Activated CD8-positive, alpha-beta memory T cell treated with anti-CD3 and anti-CD28 coated beads, Interleukin-2, amount 50 U/mL, for 1 hour (primary cell): ENCODE measurements around the gene P4HTM.
A peak's percentile ranks its signal among the peaks of the same experiment; 100 is the strongest.

Experiments
- DNase-seq: peaks from one replicate; pipeline ENCODE4 v3.0.0-alpha.2; 2020; ENCODE audit errors: extremely low read depth

Gene P4HTM, protein sequence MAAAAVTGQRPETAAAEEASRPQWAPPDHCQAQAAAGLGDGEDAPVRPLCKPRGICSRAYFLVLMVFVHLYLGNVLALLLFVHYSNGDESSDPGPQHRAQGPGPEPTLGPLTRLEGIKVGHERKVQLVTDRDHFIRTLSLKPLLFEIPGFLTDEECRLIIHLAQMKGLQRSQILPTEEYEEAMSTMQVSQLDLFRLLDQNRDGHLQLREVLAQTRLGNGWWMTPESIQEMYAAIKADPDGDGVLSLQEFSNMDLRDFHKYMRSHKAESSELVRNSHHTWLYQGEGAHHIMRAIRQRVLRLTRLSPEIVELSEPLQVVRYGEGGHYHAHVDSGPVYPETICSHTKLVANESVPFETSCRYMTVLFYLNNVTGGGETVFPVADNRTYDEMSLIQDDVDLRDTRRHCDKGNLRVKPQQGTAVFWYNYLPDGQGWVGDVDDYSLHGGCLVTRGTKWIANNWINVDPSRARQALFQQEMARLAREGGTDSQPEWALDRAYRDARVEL

DNA sequence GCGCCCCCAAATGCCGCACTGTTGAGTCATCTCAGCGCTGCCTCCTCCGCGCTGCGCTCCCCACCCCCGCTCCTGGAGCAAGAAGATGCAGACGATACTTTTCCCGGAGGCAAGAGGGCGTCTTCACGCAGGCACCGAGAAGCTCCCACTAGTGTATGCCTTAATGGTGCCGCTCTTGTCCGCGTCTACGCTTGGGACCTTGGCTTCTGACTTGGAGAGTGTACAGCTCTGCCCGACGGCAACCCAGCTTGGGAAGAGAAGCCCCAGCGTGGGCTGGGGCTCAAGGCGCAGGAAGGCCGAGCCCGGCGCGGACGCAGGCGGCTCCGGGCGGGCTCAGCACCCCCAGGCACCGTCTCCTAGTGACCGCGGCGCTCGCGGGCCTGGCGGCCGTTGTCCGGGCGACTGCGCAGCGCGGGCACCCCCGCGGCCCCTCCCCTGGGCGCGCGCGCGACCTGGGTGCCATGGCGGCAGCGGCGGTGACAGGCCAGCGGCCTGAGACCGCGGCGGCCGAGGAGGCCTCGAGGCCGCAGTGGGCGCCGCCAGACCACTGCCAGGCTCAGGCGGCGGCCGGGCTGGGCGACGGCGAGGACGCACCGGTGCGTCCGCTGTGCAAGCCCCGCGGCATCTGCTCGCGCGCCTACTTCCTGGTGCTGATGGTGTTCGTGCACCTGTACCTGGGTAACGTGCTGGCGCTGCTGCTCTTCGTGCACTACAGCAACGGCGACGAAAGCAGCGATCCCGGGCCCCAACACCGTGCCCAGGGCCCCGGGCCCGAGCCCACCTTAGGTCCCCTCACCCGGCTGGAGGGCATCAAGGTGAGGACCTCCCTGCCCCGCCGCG is at the start of gene P4HTM:
Gene P4HTM, plus strand, starts transcription at position 446 of the 840 bp plus-strand sequence. Its CDS starts 16 bp downstream, at position 462.
- peak; percentile 71 for DNase-seq

DNA sequence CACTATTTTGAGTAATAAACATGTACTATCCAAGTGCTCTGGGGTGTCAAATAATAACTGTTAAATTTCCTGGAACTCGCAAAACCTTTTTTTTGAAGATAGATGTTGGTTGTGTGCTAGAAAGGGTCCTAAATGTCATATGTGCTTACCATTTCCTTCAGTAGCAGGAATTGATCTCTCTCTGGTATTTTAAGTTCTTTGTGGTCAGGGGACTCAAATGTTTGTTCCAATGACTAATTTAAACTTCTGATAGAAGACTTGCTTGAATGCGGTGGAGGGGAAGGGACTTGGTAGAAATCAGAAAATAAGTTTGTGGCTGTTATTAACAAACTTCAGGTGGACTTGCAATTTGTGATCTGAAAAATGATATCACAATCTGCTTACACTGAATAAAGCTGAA is 44.6 kb upstream of the P4HTM start:
- DNase-seq, result no peak

DNA sequence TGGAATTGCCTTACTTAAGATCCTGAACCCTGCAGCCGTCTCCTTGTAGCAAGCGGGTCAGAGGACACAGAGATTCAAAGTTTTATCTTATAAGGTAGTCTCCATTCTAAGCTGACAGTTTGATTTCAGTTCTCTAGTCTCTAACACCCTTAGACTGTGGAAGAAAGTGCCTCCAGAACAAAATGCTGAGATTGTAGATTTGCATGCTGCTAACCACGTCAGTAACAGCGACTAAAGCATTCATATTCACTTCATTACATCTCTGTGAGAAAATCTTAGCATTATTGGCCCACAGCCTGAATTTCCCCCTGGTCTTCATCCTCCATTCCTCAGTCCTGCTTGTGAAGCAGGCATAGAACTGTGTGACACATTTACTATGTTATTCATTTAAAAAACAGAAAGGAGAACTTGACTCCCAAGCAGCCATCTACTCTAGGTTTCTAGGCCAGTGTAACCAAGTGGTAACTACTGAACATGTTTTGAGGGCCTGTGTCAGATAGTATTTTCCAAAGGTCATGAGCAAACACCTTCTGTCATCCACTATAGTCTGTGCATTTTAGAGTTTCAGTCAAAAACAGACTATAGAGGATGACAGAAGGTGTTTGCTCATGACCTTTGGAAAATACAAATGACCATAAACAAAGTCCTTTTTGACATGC is 44.0 kb upstream of the P4HTM start:
- no peak for DNase-seq

GRCh38 chr3:48949376-48949717 is 40.7 kb upstream of the P4HTM start:
- DNase-seq, result no peak

DNA sequence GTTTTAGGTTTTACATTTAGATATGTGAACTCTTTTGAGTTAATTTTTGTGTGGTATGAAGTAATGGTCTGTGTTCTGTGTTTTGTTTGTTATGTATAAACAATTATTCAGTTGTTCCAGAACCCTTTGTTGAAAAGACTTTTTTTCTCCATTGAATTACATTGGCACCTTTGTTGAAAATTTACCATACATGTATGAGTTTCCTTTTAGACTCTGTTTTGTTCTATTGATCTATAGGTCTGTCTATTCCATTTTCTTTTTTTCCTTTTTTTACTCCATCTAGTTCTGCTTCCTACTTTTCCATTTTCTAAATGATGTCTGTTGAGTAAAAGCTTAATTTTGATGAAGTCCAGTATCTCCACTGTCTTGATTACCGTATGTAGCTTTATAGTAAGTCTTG is 40.0 kb upstream of the P4HTM start:
- no peak for DNase-seq

DNA sequence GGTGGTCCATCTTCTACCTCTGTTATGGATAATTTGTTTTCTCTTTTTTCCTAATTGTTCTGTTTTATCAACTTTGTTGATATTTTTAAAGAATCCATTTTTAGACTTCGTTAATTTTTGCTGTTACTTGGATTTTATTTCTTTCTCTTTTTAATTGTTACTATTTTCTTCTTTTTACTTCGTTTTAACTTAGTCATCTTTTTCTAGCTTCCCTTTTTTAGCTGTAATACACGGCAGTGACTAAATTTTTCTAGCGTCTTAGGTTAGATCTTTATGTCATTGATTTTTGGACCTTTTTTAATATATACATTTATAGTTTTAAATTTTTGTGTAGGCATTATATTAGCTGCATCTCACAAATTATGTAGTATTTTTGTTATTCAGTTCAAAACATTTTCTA is 38.3 kb upstream of the P4HTM start:
- DNase-seq, result no peak

- DNase-seq, result no peak
Observed at GRCh38 chr3:48952510-48953118, 37.4 kb upstream of the P4HTM start.

- no peak for DNase-seq
Observed at GRCh38 chr3:48957006-48957705, 32.9 kb upstream of the P4HTM start.

- DNase-seq, result no peak
Observed at GRCh38 chr3:48960841-48961413, 29.1 kb upstream of the P4HTM start.

DNA sequence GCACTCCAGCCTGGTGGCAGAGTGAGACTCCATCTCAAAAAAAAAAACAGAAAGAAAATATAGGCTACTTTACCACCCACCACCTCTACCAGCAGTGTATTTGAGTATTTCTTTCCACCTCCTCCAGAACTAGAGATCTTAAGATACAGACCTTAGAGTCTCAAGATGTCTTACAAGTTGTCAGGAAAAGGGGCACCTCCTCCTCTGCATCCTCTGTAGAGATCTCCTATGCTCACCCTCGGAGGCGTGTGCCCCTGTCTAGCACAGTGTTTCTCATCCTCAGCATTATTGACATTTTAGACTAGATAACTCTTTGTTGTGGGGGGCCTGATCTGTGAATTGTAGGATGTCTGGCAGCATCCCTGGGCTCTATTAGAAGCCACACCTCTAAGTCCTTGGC is 27.7 kb upstream of the P4HTM start:
- DNase-seq, result no peak

DNA sequence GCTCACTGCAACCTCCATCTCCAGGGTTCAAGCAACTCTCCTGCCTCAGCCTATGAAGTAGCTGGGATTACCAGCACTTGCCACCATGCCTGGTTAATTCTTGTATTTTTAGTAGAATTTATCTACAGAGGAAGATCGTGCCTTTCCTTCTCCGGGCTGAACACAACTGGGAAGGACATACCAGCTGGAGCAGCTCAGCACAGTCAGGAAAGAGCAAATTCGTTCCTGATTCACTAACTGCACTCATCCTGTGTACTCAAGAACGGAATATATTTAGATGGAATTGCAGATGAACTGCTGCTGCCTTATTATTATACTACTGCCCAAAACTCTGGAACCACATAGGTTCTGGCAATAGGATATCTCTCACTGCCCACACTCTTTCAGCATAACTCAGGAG is 27.1 kb upstream of the P4HTM start:
- no peak for DNase-seq

- DNase-seq, result no peak
Observed at GRCh38 chr3:48963591-48963990, 26.4 kb upstream of the P4HTM start.

DNA sequence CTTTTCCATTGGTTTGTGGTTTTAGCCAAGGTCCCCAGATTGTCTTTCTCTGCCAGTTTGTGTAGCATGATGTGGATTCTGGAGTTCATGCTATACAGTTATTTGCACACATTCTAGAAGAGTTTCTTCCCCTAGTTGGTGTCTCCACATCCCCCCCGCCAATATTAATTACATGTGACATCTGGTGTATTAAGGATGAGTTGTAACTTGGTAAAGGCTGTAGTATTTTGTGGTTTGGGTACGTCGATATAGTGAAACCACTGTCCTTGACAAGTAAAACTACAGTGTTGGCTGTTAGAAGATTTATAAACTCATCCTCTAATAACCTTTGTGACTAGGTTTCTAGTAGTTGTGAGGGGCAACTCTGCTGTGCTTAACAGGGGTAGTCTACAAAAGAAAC is 23.7 kb upstream of the P4HTM start:
- DNase-seq, result no peak

DNA sequence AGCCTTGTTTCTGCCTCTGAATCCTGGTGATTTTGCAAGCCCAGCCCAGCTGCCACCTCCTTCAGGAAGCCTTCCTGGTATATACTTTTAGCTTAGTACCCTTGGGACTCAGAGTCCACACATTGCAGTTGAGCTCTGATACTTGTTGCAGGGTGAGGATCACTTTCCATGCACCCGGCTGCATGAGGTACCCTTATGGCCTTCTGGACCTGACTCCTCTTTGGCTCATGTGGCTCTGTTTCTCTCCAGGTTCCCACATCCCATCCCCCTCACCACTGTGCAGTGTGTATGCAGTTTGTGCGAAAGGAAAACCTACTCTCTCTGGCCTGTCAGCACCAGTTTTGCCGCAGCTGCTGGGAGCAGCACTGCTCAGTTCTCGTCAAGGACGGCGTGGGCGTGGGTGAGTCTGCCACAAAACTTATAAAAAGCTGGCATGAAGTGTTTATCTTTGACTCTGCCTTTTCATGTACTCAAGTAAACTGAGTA is 23.1 kb upstream of the P4HTM start:
- DNase-seq, result no peak

DNA sequence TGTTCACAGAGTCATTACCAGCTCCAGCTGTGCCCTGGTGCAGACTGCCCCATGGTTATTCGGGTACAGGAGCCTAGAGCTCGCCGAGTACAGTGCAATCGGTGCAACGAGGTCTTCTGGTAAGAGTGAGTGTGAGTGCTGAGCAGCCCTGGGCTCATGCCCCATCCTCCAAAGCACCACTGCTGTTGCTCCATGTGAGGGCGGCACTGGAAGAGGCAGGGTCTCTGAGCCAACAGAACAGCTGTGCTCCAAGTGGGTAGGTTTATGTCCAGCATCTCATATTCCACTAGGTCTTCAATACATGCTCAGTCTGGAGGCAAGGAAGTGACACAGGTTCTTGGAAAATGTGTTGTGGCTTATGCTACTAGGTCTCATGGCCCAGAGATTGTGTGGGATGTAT is 19.5 kb upstream of the P4HTM start:
- no peak for DNase-seq

DNA sequence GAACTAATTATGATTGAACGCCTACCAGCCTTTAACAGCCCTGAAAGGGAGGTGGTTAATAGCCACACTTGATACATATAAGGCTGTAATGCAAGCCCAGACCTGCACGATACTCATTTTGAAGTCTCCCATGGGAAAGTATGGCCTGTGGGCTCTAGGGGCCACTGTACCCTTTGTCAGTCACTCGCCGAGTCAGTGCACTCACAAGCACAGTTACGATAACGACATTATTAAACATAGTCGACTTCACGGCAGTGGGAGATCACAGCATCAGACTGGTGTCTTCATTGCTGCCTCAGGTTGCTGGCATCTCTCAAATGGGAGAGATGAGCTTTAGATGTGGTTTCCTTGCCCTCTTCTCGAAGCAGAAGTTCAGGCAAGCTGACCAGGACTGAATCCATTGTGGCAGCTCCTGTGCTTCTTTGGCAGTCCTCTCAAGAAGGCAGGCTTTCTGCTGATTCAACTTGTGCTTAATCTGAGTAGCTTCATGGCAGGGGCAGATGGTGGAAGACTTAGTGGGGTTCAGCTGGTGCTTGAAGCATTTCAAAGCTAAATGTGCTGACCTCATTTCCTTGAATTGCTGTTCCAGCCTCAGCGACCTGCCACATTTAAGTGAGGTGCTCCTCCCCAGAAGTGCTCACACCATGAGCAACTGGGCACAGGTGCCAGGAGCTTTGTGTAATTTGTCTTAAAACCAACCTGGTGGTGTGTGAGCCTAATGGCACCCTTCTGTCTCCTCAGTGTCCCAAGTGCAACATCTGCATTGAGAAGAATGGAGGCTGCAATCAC is 15.8 kb upstream of the P4HTM start:
- no peak for DNase-seq

- no peak for DNase-seq
Observed at GRCh38 chr3:48979451-48979850, 10.6 kb upstream of the P4HTM start.

DNA sequence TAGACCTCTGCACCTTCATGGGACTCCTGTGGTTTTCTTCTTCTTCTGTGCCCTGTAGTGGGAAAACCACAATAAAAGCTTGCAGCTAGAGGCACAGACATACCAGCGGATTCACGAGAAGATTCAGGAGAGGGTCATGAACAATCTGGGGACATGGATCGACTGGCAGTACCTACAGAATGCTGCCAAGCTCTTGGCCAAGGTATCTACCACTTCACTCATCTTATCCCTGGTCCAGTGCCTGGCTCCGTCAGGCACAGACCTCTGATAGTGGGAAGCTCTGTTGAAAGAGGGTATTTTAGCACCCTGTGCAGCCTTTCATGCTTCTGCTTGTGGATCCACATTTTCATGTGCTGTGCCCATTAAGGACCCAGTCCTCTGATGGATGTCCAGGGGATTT is 9.7 kb upstream of the P4HTM start:
- no peak for DNase-seq

GRCh38 chr3:48982016-48982415 is 8.0 kb upstream of the P4HTM start:
- DNase-seq, result no peak

DNA sequence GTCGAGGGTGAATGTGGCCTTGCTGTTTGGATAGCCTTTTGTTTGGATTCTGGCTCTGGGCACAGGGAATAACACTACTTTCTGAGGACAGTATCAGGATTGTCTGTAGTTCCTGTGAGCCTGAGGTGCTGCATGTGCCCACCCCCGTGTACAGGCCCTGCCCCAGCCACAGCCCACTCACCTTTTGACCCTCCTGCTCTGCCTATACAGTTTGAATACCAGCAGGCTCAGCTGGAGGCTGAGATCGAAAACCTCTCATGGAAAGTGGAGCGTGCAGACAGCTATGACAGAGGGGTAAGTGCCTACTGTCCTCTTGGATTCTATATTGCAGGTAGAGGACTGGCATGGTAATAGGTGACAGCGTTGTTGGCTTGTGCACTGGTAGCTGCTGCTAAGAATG is 7.4 kb upstream of the P4HTM start:
- DNase-seq, result no peak
